ENCODE measurements around the gene STRA6.
"Not testable (repeated sequence)": the region's sequence is repeated elsewhere in the genome, so short reads cannot be mapped to it uniquely, and the experiment has no call there.

The STRA6 gene

GRCh38 chr15:74179983-74180880 is 22.4 kb downstream of the STRA6 start:
- no peak for DNase-seq

- no peak for DNase-seq
These were observed 23.3 kb downstream of the STRA6 start for GRCh38 chr15:74179101-74179841.

GRCh38 chr15:74178326-74179100 is 24.1 kb downstream of the STRA6 start:
- DNase-seq: no peak

- DNase-seq: no peak
These were observed 26.0 kb downstream of the STRA6 start for GRCh38 chr15:74176262-74177214.

- no peak for DNase-seq
These were observed 27.1 kb downstream of the STRA6 start for GRCh38 chr15:74175271-74176191.

GRCh38 chr15:74174958-74175253 is 27.7 kb downstream of the STRA6 start:
- no peak for DNase-seq

GRCh38 chr15:74174219-74174957 is 28.2 kb downstream of the STRA6 start:
- no peak for DNase-seq

- DNase-seq: no peak
These were observed 29.0 kb downstream of the STRA6 start, which contains the start of gene ISLR for GRCh38 chr15:74173380-74174218. ISLR (plus strand) TSS chr15:74173710; CDS start chr15:74174859, 1,149 bp downstream.

GRCh38 chr15:74172701-74173379 is 29.7 kb downstream of the STRA6 start:
- DNase-seq: no peak

GRCh38 chr15:74171965-74172541 is 30.5 kb downstream of the STRA6 start:
- no peak for DNase-seq

- no peak for DNase-seq
These were observed 31.6 kb downstream of the STRA6 start for GRCh38 chr15:74170875-74171578.

GRCh38 chr15:74170071-74170844 is 32.3 kb downstream of the STRA6 start:
- no peak for DNase-seq

- no peak for DNase-seq
These were observed 33.9 kb downstream of the STRA6 start for GRCh38 chr15:74168711-74169126.

GRCh38 chr15:74167891-74168331 is 34.7 kb downstream of the STRA6 start:
- no peak for DNase-seq

- DNase-seq: no peak
These were observed 37.1 kb downstream of the STRA6 start for GRCh38 chr15:74165461-74165860.

- not testable (repeated sequence) for DNase-seq
These were observed 40.4 kb downstream of the STRA6 start for GRCh38 chr15:74162195-74162536.

- not testable (repeated sequence) for DNase-seq
These were observed 42.2 kb downstream of the STRA6 start for GRCh38 chr15:74160390-74160789.

Measured in NCI-H187 (cell line).